ENCODE results near the gene C12orf43. TPM values are rescaled to one million over a fixed set of nuclear protein-coding genes. Genes with fewer than 3 reads are reported as not detected.
"Not testable (repeated sequence)": the region's sequence is repeated elsewhere in the genome, so short reads cannot be mapped to it uniquely, and the experiment has no call there.

C12orf43 gene
- total RNA-seq = 10 to 100 TPM in 1 of 2 donors, 1 to 10 TPM in 1; 6.7 to 11.5 TPM

GRCh38 chr12:121015825-121016766 is at the start of gene C12orf43:
C12orf43 (minus strand) TSS chr12:121016487; CDS start chr12:121016474, 13 bp downstream.
- no peak for TF ChIP-seq CTCF (IDR thresholded peaks at IDR 0.05)
- peak in 2 of 3 donors; percentile 63 to 75 for TF ChIP-seq POLR2A (IDR thresholded peaks at IDR 0.05)
- ATAC-seq (peak; percentile 99), DNase-seq (peak; percentile 90 to 93 (median 92))
- no peaks in the 10 kb centered on the region for H3K9me3 ChIP-seq
- 0 to 3% methylated on average over 11 to 34 of the region's 34 CpGs for WGBS, 2 donors
- peaks cover 9% of the 10 kb centered on the region for H3K4me1 ChIP-seq
- H3K27ac ChIP-seq = peak within 1 kb of the TSS; percentile 25 to 71 (median 63)
- H3K27me3 ChIP-seq = no peaks in the 10 kb centered on the region
- no peaks in the 10 kb centered on the region for H3K36me3 ChIP-seq (replicated peaks in 1 of 2; ENCODE audit: insufficient read depth in 1 of 2, low read depth in 2 of 2)
- H3K4me3 ChIP-seq = peak within 1 kb of the TSS; percentile 87 to 89
- intact Hi-C loops (cut with DNase I) = no loop called here

- no peak for ATAC-seq
- intact Hi-C loops (cut with DNase I) = no loop called here
- Histone ChIP-seq H3K4me3 (no peak overlapping the region), H3K27ac (no peak overlapping the region), H3K36me3 (replicated peaks in 1 of 2; ENCODE audit: insufficient read depth in 1 of 2, low read depth in 2 of 2) (no peaks in the 10 kb centered on the region), H3K4me1 (peaks cover 5% of the 10 kb centered on the region), H3K27me3 (no peaks in the 10 kb centered on the region), H3K9me3 (no peaks in the 10 kb centered on the region)
- DNase-seq = no peak
- WGBS, 2 donors = 53 to 60% methylated on average over 2 of the region's 2 CpGs
- TF ChIP-seq CTCF (IDR thresholded peaks at IDR 0.05) (no peak), POLR2A (IDR thresholded peaks at IDR 0.05) (no peak)
Observed at GRCh38 chr12:121065345-121065744, 49.1 kb upstream of the C12orf43 start.

- H3K4me1 ChIP-seq; H3K36me3 ChIP-seq (replicated peaks in 1 of 2; ENCODE audit: insufficient read depth in 1 of 2, low read depth in 2 of 2); DNase-seq; H3K4me3 ChIP-seq; ATAC-seq; H3K27me3 ChIP-seq; H3K9me3 ChIP-seq; intact Hi-C loops (cut with DNase I); H3K27ac ChIP-seq: not testable (repeated sequence)
- WGBS, 2 donors = 76 to 83% methylated on average over 11 to 12 of the region's 12 CpGs
Observed at GRCh38 chr12:121064586-121064985, 48.3 kb upstream of the C12orf43 start.

GRCh38 chr12:121064116-121064515 is 47.8 kb upstream of the C12orf43 start:
- H3K27ac ChIP-seq = no peak overlapping the region
- intact Hi-C loops (cut with DNase I) = no loop called here
- H3K27me3 ChIP-seq = no peaks in the 10 kb centered on the region
- no peaks in the 10 kb centered on the region for H3K9me3 ChIP-seq
- 82 to 100% methylated on average over 1 of the region's 1 CpG for WGBS, 2 donors
- peaks cover 7% of the 10 kb centered on the region for H3K4me1 ChIP-seq
- ATAC-seq = no peak
- H3K4me3 ChIP-seq = no peak overlapping the region
- no peaks in the 10 kb centered on the region for H3K36me3 ChIP-seq (replicated peaks in 1 of 2; ENCODE audit: insufficient read depth in 1 of 2, low read depth in 2 of 2)
- no peak for DNase-seq
- TF ChIP-seq POLR2A (IDR thresholded peaks at IDR 0.05) (no peak), CTCF (IDR thresholded peaks at IDR 0.05) (no peak)

- 61 to 83% methylated on average over 11 of the region's 11 CpGs for WGBS, 2 donors
- Histone ChIP-seq H3K9me3 (no peaks in the 10 kb centered on the region), H3K27ac (no peak overlapping the region), H3K4me3 (no peak overlapping the region), H3K4me1 (peaks cover 7% of the 10 kb centered on the region), H3K36me3 (replicated peaks in 1 of 2; ENCODE audit: insufficient read depth in 1 of 2, low read depth in 2 of 2) (no peaks in the 10 kb centered on the region), H3K27me3 (no peaks in the 10 kb centered on the region)
- TF ChIP-seq POLR2A (IDR thresholded peaks at IDR 0.05) (no peak), CTCF (IDR thresholded peaks at IDR 0.05) (no peak)
- DNase-seq (no peak), ATAC-seq (no peak)
- intact Hi-C loops (cut with DNase I) = no loop called here
Observed at GRCh38 chr12:121062391-121063045, 46.2 kb upstream of the C12orf43 start.
